ENCODE measurements around the gene ADGRV1. TPM values are rescaled to one million over a fixed set of nuclear protein-coding genes. Genes with fewer than 3 reads are reported as not detected.
A peak's percentile ranks its signal among the peaks of the same experiment; 100 is the strongest.

Gene ADGRV1
- total and polyA plus RNA-seq, 9 of the 15 experiments (the other 6 are each of a cell fraction or from before 2014, with no cell fraction given), result 21.7 to 156 (median 58.2) TPM

GRCh38 chr5:90644132-90644531, 85.5 kb downstream of the ADGRV1 start (continued):
- TF ChIP-seq ZBTB11 (CRISPR knock-in tag; IDR thresholded peaks at IDR 0.05) (peak in 1 of 3 experiments; percentile 53; a peak in 1 of 6 replicates), CCAR2 (IDR thresholded peaks at IDR 0.05; ENCODE audit: low read depth, low read length) (no peak), MCM2 (IDR thresholded peaks at IDR 0.05; ENCODE audit: low read depth) (no peak), DEAF1 (CRISPR knock-in tag; IDR thresholded peaks at IDR 0.05) (0 out of 2 replicates have a peak, but pooled peaks have one; percentile 5), ZBTB8A (IDR thresholded peaks at IDR 0.05; ENCODE audit: partially characterized antibody) (no peak), POLR2AphosphoS2 (IDR thresholded peaks at IDR 0.05; ENCODE audit: low read length) (0 out of 2 replicates have a peak, but pooled peaks have one; percentile 83), U2AF1 (optimal IDR thresholded peaks at IDR 0.05; ENCODE audit: low read depth, low read length) (no peak), FOXM1 (IDR thresholded peaks at IDR 0.05; ENCODE audit: low read depth) (peak; percentile 96), FOXM1 (CRISPR knock-in tag; IDR thresholded peaks at IDR 0.05; ENCODE audit: low read depth) (no peak), ETV1 (tag; conservative IDR thresholded peaks at IDR 0.05; ENCODE audit: low read depth) (peak; percentile 93), ZC3H8 (IDR thresholded peaks at IDR 0.05) (no peak), NFRKB (IDR thresholded peaks at IDR 0.05; ENCODE audit: low read depth) (peak; percentile 16; the same call in 1 of the 2 replicates), YBX1 (IDR thresholded peaks at IDR 0.05) (no peak), KDM4B (IDR thresholded peaks at IDR 0.05; ENCODE audit: borderline replicate concordance in 2 of 2, low read depth in 1 of 2) (no peak), SMARCE1 (IDR thresholded peaks at IDR 0.05) (peak; percentile 89)
- TF ChIP-seq, protein P1, sequence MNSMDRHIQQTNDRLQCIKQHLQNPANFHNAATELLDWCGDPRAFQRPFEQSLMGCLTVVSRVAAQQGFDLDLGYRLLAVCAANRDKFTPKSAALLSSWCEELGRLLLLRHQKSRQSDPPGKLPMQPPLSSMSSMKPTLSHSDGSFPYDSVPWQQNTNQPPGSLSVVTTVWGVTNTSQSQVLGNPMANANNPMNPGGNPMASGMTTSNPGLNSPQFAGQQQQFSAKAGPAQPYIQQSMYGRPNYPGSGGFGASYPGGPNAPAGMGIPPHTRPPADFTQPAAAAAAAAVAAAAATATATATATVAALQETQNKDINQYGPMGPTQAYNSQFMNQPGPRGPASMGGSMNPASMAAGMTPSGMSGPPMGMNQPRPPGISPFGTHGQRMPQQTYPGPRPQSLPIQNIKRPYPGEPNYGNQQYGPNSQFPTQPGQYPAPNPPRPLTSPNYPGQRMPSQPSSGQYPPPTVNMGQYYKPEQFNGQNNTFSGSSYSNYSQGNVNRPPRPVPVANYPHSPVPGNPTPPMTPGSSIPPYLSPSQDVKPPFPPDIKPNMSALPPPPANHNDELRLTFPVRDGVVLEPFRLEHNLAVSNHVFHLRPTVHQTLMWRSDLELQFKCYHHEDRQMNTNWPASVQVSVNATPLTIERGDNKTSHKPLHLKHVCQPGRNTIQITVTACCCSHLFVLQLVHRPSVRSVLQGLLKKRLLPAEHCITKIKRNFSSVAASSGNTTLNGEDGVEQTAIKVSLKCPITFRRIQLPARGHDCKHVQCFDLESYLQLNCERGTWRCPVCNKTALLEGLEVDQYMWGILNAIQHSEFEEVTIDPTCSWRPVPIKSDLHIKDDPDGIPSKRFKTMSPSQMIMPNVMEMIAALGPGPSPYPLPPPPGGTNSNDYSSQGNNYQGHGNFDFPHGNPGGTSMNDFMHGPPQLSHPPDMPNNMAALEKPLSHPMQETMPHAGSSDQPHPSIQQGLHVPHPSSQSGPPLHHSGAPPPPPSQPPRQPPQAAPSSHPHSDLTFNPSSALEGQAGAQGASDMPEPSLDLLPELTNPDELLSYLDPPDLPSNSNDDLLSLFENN (IDR thresholded peaks at IDR 0.05; ENCODE audit: low read depth in 2 of 2, low read length in 2 of 2), result peak in 1 of 2 experiments; percentile 98; a peak in 2 of 4 replicates
- TF ChIP-seq, protein P2, sequence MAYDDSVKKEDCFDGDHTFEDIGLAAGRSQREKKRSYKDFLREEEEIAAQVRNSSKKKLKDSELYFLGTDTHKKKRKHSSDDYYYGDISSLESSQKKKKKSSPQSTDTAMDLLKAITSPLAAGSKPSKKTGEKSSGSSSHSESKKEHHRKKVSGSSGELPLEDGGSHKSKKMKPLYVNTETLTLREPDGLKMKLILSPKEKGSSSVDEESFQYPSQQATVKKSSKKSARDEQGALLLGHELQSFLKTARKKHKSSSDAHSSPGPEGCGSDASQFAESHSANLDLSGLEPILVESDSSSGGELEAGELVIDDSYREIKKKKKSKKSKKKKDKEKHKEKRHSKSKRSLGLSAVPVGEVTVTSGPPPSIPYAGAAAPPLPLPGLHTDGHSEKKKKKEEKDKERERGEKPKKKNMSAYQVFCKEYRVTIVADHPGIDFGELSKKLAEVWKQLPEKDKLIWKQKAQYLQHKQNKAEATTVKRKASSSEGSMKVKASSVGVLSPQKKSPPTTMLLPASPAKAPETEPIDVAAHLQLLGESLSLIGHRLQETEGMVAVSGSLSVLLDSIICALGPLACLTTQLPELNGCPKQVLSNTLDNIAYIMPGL (CRISPR knock-in tag; IDR thresholded peaks at IDR 0.05), result no peak

Data from K562 (cell line).